Activated CD4-positive, alpha-beta T cell treated with anti-CD3 and anti-CD28 coated beads for 1 hour (primary cell): ENCODE data around the gene RSRP1.
"Not testable (repeated sequence)": the region's sequence is repeated elsewhere in the genome, so short reads cannot be mapped to it uniquely, and the experiment has no call there.

Experiments used
- DNase-seq: peaks from one replicate; pipeline ENCODE4 v3.0.0-alpha.2; 2020

Gene RSRP1

DNA sequence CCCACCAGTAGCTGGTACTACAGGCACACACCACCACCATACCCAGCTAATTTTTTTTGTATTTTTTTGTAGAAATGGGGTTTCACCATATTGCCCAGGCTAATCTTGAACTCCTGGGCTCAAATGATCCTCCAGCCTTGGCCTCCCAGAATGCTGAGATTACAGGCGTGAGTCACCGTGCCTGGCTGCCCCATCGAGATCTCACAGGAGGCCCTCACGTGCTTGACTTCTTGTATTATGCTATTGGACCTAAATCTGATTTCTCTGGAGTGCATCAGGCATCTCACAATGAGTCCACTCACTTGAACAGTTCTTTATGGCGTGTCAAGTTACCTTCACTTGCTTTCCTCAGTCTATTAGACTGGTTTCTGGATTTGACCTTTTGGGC is 9.3 kb upstream of the RSRP1 start:
- DNase-seq: no peak

DNA sequence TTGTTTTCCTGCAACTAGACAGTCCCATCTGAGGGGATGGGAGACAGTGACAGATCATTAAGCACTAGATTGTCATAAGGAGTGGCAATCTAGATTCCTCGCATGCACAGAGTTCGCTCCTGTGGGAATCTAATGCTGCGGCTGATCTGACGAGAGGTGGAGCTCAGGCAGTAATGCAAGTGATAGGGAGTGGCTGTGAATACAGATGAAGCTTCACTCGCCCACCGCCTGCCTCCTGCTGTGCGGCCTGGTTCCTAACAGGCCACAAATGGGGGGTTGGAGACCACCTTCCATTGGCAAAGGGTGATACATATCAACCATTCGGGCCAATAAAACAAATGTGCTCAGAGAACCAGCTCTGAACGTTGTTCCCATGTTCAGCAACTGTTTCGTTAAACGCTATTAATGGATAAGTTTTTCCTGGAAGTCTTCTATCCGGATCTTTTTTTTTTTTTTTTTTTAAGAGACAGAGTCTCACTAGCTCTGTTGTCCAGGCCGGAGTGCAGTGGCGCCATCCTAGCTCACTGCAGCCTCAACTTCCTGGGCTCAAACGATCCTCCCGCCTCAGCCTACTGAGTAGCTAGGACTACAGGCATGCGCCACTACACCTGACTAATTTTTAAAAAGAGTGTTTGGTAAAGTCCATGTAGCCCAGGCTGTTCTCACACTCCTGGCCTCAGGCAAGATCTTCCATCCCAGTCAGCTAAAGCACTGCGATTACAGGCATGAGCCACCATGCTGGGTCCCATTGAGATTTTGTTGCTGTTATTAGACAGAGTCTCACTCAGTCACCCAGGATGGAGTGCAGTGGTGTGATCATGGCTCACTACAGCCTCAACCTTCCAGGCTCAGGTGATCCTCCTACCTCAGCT is 8.7 kb upstream of the RSRP1 start:
- no peak for DNase-seq

GRCh38 chr1:25253911-25254310 is 6.7 kb upstream of the RSRP1 start:
- no peak for DNase-seq

- DNase-seq: no peak
Observed at GRCh38 chr1:25247829-25248754, 838 bp upstream of the RSRP1 start.

- DNase-seq: no peak
Observed at GRCh38 chr1:25246600-25247023, 642 bp downstream of the RSRP1 start.

- no peak for DNase-seq
Observed at GRCh38 chr1:25245809-25246599, 1.2 kb downstream of the RSRP1 start.

GRCh38 chr1:25245393-25245792 is 1.9 kb downstream of the RSRP1 start:
- no peak for DNase-seq

GRCh38 chr1:25243907-25244306 is 3.3 kb downstream of the RSRP1 start:
- DNase-seq: no peak

DNA sequence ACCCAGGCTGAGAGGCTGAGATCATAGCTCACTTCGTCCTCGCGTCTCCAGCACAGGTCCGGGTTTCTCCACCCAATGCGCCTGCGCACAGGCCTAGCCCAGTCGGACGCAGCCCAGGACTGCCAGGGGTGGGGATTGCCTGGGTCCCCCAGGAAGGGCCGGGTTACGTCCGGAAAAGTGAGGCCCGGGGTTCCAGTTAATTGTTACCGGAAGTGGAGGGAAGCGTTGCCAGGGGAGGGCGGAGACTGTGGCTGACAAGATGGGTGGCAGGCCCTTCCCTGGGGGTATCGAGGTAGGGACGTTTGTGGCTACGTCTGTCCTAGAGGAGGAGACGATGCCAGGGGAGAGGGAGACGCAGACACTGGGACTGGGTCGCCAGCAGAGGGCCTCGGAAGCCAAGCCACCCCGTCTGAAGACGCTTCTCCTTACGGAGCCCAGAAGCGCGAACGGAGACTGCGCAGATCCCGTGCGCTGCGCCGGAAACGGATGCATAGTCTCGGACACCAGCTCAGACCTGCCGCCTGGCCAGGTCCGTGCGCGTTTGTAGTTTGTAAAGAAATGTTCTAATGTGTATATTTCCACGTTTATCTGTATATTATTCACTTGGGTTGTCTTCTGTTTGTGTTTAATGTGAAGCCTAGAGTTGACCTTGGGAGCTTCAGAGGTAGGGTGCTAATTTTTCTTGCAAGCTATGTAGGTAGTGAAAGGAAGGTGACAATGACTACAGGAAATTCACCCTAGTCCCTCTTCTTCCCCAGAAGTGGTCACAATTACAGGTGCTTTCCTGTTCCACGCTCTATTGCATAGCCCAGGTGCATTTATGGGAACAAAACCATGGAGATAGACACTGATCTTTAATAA is 7.3 kb downstream of the RSRP1 start:
- peak; percentile 72 for DNase-seq

- no peak for DNase-seq
Observed at GRCh38 chr1:25238046-25238445, 9.2 kb downstream of the RSRP1 start.

GRCh38 chr1:25236261-25236660 is 11.0 kb downstream of the RSRP1 start:
- DNase-seq: not testable (repeated sequence)

- not testable (repeated sequence) for DNase-seq
Observed at GRCh38 chr1:25235411-25235810, 11.8 kb downstream of the RSRP1 start.

DNA sequence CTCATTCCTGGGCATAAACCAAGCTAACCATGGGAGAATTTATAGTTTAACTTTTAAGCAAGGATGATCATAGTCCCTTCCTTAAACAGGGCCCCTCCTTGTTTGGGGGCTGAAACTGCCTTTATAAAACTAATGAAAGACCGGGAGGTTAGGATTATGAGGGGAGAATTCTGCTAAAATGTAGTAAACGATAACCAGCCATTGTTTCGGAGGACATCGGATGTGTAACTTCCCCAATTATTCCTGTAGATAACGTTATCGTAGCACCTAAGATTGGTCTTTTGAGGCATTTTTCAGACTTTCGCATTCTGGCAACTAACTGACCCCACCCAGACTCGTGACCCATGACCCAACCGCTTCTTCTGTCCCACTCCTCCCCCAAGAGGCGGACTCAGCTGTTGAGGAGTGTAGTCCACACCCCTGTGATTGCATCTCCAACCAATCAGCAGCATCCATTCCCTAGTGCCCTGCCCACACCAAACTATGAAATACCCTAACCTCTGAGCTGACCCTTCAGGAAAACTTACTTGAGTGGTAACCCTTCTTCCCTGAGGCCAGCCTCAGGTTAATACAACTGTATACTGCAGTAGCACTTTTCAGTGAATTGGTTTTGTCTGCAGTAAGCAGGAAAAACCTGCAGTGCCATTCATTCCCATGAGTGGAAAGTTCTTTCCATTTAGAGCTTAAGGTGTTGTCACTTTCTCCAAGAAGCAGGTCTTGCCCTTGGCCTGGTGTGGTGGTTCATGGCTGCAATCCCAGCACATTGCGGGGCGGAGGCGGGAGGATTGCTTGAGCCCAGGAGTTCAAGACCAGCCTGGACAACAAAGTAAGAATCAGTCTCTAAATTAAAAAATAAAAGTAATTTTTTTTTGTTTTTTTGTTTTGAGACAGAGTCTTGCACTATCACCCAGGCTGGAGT is 14.1 kb downstream of the RSRP1 start:
- DNase-seq: no peak

- peak; percentile 76 for DNase-seq
Observed at GRCh38 chr1:25232027-25232865, 15.0 kb downstream of the RSRP1 start, which contains the start of gene SYF2. SYF2 (minus strand) TSS chr1:25232502; CDS start chr1:25232467, 35 bp downstream.

- no peak for DNase-seq
Observed at GRCh38 chr1:25223471-25223870, 23.8 kb downstream of the RSRP1 start.

GRCh38 chr1:25222606-25223005 is 24.6 kb downstream of the RSRP1 start:
- DNase-seq: no peak

- DNase-seq: no peak
Observed at GRCh38 chr1:25220666-25221065, 26.6 kb downstream of the RSRP1 start.

DNA sequence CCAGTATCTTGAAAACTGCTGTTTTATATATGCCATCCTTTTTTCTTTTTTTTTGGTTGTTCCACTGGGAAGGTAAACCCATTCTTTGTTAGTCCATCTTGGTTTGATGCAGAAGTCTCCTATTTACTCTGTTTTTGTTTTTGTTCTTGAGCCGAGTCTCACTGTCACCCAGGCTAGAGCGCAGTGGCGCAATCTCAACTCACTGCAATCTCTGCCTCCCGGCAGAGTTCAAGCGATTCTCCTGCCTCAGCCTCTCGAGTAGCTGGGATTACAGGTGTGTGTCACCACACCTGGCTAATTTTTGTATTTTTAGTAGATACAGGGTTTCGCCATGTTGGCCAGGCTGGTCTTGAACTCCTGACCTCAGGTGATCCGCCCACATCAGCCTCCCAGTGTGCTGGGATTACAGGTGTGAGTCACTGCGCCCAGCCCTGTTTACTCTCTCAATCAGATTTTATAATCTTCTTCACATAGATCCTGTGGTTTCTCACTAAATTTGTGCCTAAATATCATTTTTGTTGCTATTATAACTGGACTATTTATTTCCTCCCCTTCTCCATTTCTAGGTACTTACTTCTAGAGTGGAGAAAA is 27.5 kb downstream of the RSRP1 start:
- DNase-seq: no peak

DNA sequence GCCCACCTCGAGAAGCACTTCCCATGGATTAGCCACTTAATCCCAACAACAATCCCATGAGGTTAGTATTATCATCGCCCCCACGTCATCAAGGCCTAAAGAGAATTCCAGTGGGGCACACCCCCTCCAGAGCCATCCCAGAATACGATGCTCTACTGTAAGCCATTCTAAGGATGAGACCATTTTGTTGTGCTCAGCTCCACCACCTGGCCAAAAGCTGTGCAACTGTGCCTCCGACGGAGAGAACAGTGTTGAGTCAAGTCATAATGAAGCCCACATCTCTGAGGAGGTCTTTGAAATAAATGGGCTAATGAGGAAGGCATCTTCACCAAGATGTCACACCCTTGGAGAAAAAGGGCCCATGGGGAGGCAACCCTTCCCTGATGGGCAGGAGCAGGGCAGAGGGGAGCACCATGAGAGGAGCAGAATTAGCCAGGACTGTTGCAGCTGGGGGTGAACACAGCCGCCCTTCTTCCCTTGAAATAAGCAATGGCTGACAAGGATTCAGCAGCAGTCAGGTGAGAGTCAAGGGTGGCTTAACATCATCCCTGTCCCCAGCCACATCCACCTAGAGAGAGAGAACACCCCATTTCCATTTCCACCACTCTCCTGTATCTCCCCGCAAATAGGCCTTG is 29.5 kb downstream of the RSRP1 start:
- no peak for DNase-seq
